ENCODE measurements around the gene REPS2.

DNA sequence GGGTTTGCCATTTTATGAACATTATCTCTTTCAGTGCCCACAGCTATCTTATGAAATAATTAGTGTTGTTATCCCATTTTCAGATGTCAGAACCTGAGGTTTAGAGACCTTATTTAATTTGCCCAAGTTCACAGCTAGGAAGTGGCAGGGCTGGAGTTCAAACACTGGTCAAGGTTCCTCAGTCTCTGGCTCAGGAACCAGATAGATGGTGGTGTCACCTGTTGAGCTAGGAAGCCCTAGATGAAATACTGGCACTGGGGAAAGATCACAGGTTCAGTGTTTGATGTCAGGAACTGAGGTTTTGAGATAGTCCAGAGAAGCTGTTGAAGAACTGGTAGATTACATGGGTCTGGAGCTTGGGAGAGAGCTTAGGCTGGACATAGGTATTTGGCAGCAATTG is 85.4 kb downstream of the REPS2 start:
- TF ChIP-seq POLR2AphosphoS5 (IDR thresholded peaks at IDR 0.05; ENCODE audit: low read depth, low read length) = no peak
- no peak for TF ChIP-seq TAF1 (IDR thresholded peaks at IDR 0.05; ENCODE audit: low read depth, low read length)
- no peak for TF ChIP-seq POLR2A (IDR thresholded peaks at IDR 0.05; ENCODE audit: low read depth, low read length)
- no peak for TF ChIP-seq SPI1 (IDR thresholded peaks at IDR 0.05; ENCODE audit: low read depth, low read length)
- TF ChIP-seq POU2F2 (IDR thresholded peaks at IDR 0.05; ENCODE audit: low read depth, low read length) = no peak

Data from GM12891 (cell line).